Activated CD4-positive, alpha-beta T cell treated with anti-CD3 and anti-CD28 coated beads for 48 hours (primary cell): Measurements from ENCODE around the gene BTN1A1.
A peak's percentile ranks its signal among the peaks of the same experiment; 100 is the strongest.
"Not testable (repeated sequence)": the region's sequence is repeated elsewhere in the genome, so short reads cannot be mapped to it uniquely, and the experiment has no call there.

Experiments used
- DNase-seq: peaks from one replicate; pipeline ENCODE4 v3.0.0-alpha.2; 2020

Gene BTN1A1

GRCh38 chr6:26538572-26538902 lies 38.4 kb downstream of the BTN1A1 start:
- no peak for DNase-seq

GRCh38 chr6:26539071-26539615 lies 39.0 kb downstream of the BTN1A1 start:
- DNase-seq = no peak

DNA sequence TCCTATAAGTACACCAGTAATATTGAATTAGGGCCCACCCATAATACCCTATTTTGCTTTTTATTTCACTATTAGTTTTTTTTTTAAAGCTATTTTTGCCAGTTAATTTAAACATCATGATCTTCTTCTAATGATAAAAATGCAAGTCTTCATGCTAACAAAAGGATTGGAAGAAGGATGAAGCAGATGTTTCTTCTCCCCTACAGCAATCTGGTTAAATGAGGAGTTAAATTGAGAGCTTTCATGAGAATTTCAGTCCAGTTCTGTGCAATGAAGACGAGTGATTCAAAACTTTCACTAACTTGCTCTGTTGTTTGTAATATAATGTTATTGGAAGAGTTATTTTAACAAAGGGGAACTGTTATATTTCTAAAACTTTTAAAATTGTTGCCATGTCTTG lies 41.5 kb downstream of the BTN1A1 start:
- DNase-seq = no peak

DNA sequence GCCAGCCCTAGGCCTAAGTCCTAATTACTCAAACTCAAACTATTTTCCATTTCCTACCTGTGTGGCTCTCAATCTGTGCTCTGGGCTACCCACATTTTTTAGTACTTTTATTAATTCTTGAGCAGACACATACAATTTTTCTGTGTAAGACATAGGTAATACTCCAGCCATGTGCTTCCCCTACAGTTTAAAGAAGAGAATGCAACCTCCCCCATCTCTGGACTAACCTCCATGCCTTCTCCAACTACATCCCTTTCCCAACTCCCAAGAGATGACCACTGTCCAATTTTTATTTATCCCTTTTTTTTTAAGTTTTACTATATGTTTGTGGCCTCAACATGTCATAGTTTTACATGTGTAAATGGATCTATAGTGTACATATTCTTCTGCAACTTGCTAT lies 43.9 kb downstream of the BTN1A1 start:
- no peak for DNase-seq

DNA sequence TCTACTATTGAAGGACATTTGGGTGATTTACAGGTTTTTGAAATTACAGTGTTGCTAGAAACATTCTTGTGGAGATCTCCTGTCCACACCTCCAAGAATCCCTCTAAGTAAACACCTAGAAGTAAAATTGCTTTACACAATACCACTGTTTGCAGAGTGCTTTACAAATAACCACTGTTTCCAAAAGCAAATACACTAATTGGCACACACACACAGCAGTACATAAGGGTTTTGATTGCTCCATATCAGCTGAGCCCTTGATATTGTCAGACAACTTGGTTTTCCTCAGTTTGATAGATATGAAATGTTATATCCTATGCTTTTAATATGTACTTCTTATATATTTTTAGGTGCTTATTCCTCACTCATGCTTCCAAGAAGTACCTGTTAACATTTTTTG lies 44.4 kb downstream of the BTN1A1 start:
- no peak for DNase-seq

GRCh38 chr6:26545627-26546026 lies 45.5 kb downstream of the BTN1A1 start:
- no peak for DNase-seq

- DNase-seq = not testable (repeated sequence)
Measured at GRCh38 chr6:26547363-26547762, 47.3 kb downstream of the BTN1A1 start.

DNA sequence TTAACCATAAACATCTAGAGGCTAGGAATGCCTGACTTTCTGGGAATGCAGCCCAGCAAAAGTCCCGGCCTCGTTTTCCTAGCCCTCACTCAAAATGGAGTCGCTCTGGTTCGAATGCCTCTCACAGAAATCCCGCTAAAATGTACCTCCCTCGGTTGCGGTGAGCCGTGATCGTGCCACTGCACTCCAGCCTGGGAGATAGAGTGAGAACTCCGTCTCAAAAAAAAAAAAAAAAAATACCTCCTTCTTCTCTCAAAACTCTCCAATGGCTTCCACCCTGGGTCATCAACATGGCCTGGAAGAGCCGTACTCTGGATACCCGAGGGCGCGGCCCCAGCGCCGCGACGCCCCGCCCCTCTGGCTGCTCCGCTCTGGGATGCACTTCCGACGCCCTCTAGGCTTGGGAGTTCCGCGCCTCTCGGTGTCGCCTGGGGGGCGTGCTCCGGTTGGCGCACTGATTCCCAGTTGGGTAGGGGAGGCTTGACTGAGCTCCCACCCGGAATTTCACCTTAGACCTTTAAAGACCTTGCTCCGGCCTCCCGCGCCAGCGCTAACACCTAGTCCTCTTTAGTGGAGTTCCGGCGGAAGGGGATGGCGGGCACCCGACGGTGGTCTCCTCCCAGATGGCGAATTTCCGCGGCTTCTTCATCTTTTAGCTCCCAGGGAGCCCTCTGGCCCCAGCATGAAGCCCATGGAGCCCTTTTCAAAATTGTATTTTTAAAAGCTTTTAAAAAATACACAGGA lies 50.3 kb downstream of the BTN1A1 start:
- peak; percentile 73 for DNase-seq

DNA sequence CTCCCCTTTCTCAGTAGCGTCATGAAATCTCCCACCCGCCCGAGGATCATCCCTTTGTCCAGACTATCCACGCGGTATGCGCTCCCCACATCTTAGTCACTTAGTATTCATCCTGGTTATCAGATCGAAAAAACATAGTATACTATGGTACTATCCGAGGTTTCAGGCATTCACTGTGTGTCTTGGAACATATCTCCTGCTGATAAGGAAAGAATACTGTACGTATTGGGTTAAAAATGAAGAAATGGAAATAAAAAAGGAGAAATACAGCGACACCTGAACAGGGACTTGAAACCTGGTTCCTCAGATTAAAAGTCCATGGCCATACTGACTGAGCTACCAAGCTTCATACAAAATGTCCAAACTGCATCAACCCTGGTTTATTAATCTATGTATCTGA lies 52.1 kb downstream of the BTN1A1 start:
- no peak for DNase-seq

DNA sequence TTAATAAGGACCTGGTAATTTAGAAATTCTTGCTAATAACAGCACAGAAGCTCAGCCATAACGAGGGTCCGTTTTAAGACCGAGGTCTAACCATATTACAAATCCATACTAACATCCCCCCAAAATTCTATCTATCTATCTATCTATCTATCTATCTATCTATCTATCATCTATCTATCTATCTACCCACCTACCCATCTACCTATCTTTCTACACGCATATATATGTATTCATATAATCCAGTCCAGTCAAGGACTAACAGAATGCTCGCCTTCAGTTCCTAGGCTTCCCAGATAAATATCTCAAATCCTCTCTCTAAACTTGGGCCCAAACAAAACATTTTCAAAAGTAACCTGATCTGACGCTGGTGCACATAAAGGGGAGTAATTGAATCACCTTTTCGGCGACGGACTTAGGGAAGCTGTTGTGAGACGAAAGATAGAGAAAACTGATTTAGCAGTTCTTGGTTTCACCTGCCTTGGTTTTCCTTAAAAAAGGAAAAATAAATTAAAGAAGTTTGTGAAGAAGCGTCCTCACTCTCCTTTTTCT lies 52.6 kb downstream of the BTN1A1 start:
- DNase-seq = no peak

DNA sequence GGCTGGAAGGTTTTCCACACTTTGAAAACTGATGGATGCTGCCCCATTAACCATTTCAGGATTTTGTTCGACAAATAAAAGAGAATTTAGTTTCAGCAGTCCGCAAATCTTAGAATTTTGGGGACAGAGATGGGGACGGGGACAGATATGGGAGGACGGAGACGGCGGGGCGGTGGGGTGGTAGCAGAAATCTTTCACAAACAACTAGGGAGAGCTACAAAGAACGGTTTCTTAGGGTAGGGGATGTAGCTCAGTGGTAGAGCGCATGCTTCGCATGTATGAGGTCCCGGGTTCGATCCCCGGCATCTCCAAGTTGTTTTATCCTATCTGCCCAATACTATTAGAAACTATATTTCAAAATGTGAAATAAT lies 53.1 kb downstream of the BTN1A1 start:
- peak; percentile 88 for DNase-seq

DNA sequence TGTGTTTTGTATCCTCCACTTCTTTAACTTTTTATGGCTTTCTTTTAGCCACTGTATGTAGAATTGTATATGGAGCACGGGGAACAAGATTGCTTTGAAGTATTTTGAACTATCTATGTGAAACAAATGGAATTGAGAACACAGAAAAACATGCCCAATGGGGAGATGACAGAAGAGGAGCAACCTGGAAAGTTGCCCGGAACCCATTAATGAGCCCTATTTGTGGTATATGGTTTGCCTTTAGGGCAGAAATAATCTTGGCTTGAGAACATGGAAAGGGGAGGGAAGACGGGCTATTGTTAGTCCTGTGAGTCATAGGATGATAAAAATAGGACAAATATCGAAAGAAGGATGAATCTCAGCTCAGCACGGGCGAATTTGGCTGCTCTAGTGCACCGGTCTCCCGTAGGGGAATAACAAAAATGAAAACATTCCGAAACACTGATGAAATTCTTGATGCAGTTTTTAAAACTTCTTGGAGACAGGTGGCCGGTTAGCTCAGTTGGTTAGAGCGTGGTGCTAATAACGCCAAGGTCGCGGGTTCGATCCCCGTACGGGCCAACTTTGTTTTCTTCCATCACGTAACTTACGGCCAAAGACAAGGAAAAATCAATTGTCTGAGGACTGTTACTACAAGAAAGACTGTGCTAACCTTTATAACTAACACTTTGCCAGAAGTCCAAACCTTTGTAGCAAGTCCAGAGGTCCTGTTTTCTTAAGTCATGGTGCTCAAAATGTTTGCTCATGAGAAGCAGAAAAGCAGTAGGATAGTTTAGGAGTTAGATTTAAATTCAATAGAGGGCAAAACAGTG lies 53.7 kb downstream of the BTN1A1 start:
- DNase-seq = peak; percentile 90

DNA sequence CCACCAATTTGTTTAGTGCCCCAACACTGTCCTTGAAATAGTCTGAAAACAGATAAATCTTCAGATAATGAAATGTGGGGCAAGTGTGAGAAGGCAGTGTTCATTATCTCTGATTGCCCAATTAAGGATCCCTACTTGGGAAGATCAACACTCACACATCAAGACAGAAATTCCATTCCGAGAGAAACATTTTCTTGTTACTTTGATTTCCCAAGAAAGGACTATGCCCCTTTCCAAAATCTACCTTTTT lies 54.3 kb downstream of the BTN1A1 start:
- no peak for DNase-seq

GRCh38 chr6:26554697-26555504 lies 54.8 kb downstream of the BTN1A1 start:
- peak; percentile 82 for DNase-seq

DNA sequence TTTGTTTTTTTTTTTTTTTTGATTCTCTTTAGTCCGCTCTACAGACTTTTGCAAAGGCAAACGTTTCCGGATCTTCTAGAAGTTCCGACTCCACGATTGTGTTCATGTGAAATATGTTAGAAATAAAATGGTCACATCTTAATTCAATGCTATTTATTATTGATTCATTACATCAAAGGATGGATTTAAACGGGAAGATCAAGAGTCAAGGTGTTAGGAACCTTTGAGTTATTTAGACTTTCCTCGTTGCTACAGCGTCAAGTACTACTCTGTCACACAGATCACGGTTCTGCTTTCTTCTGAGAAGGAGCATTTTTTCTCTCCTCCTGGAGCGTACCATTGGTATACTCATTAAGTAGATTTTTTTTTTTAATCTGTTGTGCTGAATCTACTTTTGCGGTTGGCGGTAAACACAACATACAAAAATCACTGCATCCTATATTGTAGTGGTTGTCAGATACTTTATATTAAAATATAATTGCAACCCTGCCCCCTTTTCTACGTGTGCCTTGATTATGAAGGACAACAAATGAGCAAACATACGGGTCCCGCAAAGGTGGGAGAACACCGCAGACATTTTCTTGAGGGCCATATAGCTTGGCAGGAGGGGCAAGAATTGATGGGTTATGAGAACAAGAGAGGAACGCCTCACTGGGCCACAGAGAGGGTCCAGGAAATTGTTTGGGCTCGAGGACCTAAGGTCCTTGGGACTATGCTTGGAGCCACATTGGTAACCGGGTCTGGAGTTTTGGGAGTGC lies 55.6 kb downstream of the BTN1A1 start:
- DNase-seq = no peak

DNA sequence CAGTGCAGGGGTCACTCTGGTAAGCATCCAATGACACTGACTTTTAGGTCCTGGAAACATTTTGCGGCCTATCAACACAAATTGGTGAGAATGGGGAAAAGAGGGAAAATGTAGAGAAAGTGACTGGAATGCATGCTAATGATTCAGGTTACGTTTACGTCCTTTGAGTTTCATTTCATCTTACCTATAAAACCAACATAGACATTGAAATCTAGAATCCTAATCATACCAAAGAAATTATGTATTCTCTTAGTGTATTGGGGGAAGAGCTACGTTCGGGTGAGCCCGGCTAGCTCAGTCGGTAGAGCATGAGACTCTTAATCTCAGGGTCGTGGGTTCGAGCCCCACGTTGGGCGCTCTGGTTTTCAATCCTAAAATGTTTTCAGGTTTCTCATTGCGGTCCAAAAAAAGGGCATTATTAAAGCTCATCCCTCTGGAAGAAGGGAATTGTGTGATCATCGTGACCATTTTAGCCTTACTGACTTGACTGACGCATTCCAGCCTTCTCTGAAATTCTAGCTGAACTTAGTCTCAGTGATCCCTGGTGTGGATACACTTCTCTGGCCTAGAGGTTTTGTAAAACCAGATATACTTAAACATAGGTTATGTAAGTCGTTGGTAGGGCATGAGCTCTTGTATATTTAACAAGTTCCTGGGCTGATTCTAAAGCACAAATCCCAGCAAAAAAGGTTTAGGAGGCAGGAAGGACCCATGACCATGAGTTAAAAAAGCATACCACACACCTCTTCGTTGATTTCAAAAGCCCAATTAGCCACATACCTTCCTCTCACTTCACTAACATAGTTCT lies 56.4 kb downstream of the BTN1A1 start:
- DNase-seq = peak; percentile 74
